GM12878 (cell line): ENCODE measurements around the gene AGPAT2. TPM values are rescaled to one million over a fixed set of nuclear protein-coding genes. Genes with fewer than 3 reads are reported as not detected.

Experiments
- ATAC-seq: fragments of 200-7000 bp; cut with Tn5 transposase; 3 replicates; pipeline ENCODE4 v1.9.1; 2020; ENCODE audit warnings: mild to moderate bottlenecking, moderate library complexity
- BruUV-seq: library from RNA; stranded (reverse); fragments of 400-500 nt; replicated peaks from 2 replicates; lab custom pipeline; 2021; lab: Mats Ljungman, UMichigan
- CTCF ChIA-PET: fragments of 300-600 bp; sonication (Branson Sonifier 250); formaldehyde crosslinking; extraction: SDS; loops from one replicate; lab custom pipeline; 2021; ENCODE audit warnings: inconsistent platforms; lab: Yijun Ruan, JAX
- POLR2A ChIA-PET: fragments of 350-600 bp; formaldehyde crosslinking; extraction: SDS; loops from one replicate; lab custom pipeline; 2021; ENCODE audit warnings: inconsistent platforms; lab: Charles Lee
- RAD21 ChIA-PET: fragments of 300-600 bp; sonication (Branson Sonifier 250); formaldehyde crosslinking; loops from one replicate; lab custom pipeline; 2023; ENCODE audit warnings: antibody characterized with exemption; ENCODE audit not compliant: unreplicated experiment; lab: Charles Lee
- SMC1A ChIA-PET: fragments of 300-600 bp; sonication (Branson Sonifier 250); formaldehyde crosslinking; loops from one replicate; lab custom pipeline; 2023; ENCODE audit not compliant: unreplicated experiment, uncharacterized antibody; lab: Charles Lee
- DNase-seq: peaks from one replicate; pipeline ENCODE4 v3.0.0-alpha.2; 2011; ENCODE audit warnings: low read depth, low spot score
- FAIRE-seq: peaks from 3 replicates; lab custom pipeline; 2011; peaks lifted over from hg19 to GRCh38; lab: Jason Lieb, UNC
- H2AFZ ChIP-seq: 2 replicates; pipeline ENCODE4 v1.6.0; 2011; ENCODE audit warnings: low read depth, low read length, control low read depth; ENCODE audit not compliant: control insufficient read depth
- H3K27ac ChIP-seq: 2 replicates; pipeline ENCODE4 v1.5.1; 2011; ENCODE audit warnings: control low read depth; ENCODE audit not compliant: control insufficient read depth, insufficient read depth
- H3K27me3 ChIP-seq, 2 experiments: replicated peaks in 1 of 2; 2 replicates each; pipeline versions ENCODE4 v1.6.0 to v1.6.1; 2011; ENCODE audit warnings: low read length in 1 of 2; ENCODE audit not compliant: control insufficient read depth in 2 of 2, insufficient read depth in 2 of 2
- H3K36me3 ChIP-seq, 2 experiments: 2 replicates each; pipeline ENCODE4 v1.5.1; 2011; ENCODE audit warnings: low read length in 1 of 2; ENCODE audit not compliant: control insufficient read depth in 2 of 2, insufficient read depth in 2 of 2
- H3K4me1 ChIP-seq: 2 replicates; pipeline ENCODE4 v1.6.1; 2011; ENCODE audit warnings: mild to moderate bottlenecking, low read length, moderate library complexity, mixed read lengths; ENCODE audit not compliant: control insufficient read depth, insufficient read depth
- H3K4me2 ChIP-seq: 2 replicates; pipeline ENCODE4 v1.6.0; 2011; ENCODE audit warnings: control low read depth; ENCODE audit not compliant: control insufficient read depth, insufficient read depth
- H3K4me3 ChIP-seq: fragments of 200-600 bp; sonication (generic); 2 replicates; pipeline ENCODE4 v1.5.1; 2016
- H3K79me2 ChIP-seq: 2 replicates; pipeline ENCODE4 v1.6.0; 2011; ENCODE audit warnings: low read length; ENCODE audit not compliant: control insufficient read depth, insufficient read depth
- H3K9ac ChIP-seq: 2 replicates; pipeline ENCODE4 v1.8.0; 2011; ENCODE audit warnings: low read length, control low read depth, mixed read lengths; ENCODE audit not compliant: control insufficient read depth, insufficient read depth
- H3K9me3 ChIP-seq: replicated peaks from 3 replicates; pipeline ENCODE4 v1.5.1; 2011; ENCODE audit warnings: mild to moderate bottlenecking, low read length; ENCODE audit not compliant: control insufficient read depth, insufficient read depth
- H4K20me1 ChIP-seq: 2 replicates; pipeline ENCODE4 v1.6.0; 2011; ENCODE audit not compliant: control insufficient read depth, insufficient read depth
- CTCF ChIP-seq, 3 experiments: IDR thresholded peaks in 2 of 3; conservative IDR thresholded peaks in 1 of 3; 2 replicates each; pipeline ENCODE4 v1.5.1; 2011; ENCODE audit warnings: low read depth in 3 of 3, low read length in 3 of 3, mild to moderate bottlenecking in 3 of 3, control low read depth in 2 of 3, moderate library complexity in 2 of 3, inconsistent platforms in 1 of 3, mixed read lengths in 1 of 3; ENCODE audit not compliant: control insufficient read depth in 2 of 3, insufficient read depth in 1 of 3; ENCODE audit errors: extremely low read depth in 1 of 3
- EP300 ChIP-seq, 2 experiments: fragments of 150-350 bp in 1 of 2; IDR thresholded peaks; 2 replicates each; pipeline ENCODE4 v1.6.1; 2011 to 2012; ENCODE audit warnings: low read depth in 2 of 2, low read length in 2 of 2, borderline replicate concordance in 1 of 2, improper control_type of control experiment in 1 of 2, inconsistent platforms in 1 of 2; ENCODE audit not compliant: control insufficient read depth in 1 of 2
- HDGF ChIP-seq: fragments of 450-650 bp; IDR thresholded peaks from 2 replicates; pipeline ENCODE4 v1.6.1; 2016; ENCODE audit warnings: antibody characterized with exemption
- LARP7 ChIP-seq: fragments of 450-650 bp; IDR thresholded peaks from 2 replicates; pipeline ENCODE4 v1.6.1; 2017; ENCODE audit warnings: mild to moderate bottlenecking
- NFYA ChIP-seq: IDR thresholded peaks from 2 replicates; pipeline ENCODE4 v1.6.1; 2011; ENCODE audit warnings: low read depth, mild to moderate bottlenecking, low read length, improper control_type of control experiment, borderline replicate concordance
- NFYB ChIP-seq: IDR thresholded peaks from 2 replicates; pipeline ENCODE4 v1.6.1; 2011; ENCODE audit warnings: low read depth, mild to moderate bottlenecking, low read length, improper control_type of control experiment, moderate library complexity; ENCODE audit not compliant: insufficient read depth
- PAX5 ChIP-seq: IDR thresholded peaks from 2 replicates; pipeline ENCODE4 v1.6.1; 2011; ENCODE audit warnings: low read depth, low read length, borderline replicate concordance
- RAD21 ChIP-seq: IDR thresholded peaks from 2 replicates; pipeline ENCODE4 v1.6.1; 2011; ENCODE audit warnings: mild to moderate bottlenecking, low read depth, low read length, moderate library complexity; ENCODE audit not compliant: insufficient read depth
- RCOR1 ChIP-seq: conservative IDR thresholded peaks from 2 replicates; pipeline ENCODE4 v1.6.1; 2012; ENCODE audit warnings: low read depth, low read length, improper control_type of control experiment
- REST ChIP-seq: IDR thresholded peaks from 2 replicates; pipeline ENCODE4 v1.6.1; 2012; ENCODE audit warnings: mild to moderate bottlenecking, low read depth, low read length
- SMC3 ChIP-seq: IDR thresholded peaks from 2 replicates; pipeline ENCODE4 v1.6.1; 2011; ENCODE audit warnings: low read length, improper control_type of control experiment, borderline replicate concordance
- SREBF2 ChIP-seq: IDR thresholded peaks from 2 replicates; pipeline ENCODE4 v1.6.1; 2012; ENCODE audit warnings: mild to moderate bottlenecking, low read length
- WGBS: methylation state at CpG from one replicate; pipeline ENCODE4 v1.1.6; 2016; ENCODE audit warnings: low lambda C conversion rate; ENCODE audit not compliant: insufficient replicate concordance, insufficient coverage; ENCODE audit errors: missing lambda C conversion rate; 5-methylcytosine and 5-hydroxymethylcytosine counted together
- in situ Hi-C: fragments of 300-500 bp; cut with MboI; formaldehyde crosslinking; loops from 9 replicates; pipeline ENCODE4 v1.14.3; 2018; ENCODE audit warnings: mixed read lengths
- intact Hi-C: fragments of 100-400 bp; cut with micrococcal nuclease; formaldehyde crosslinking; loops from one replicate; pipeline ENCODE4 v1.14.2; 2022; ENCODE audit not compliant: unreplicated experiment
- polyA plus RNA-seq, 11 experiments: library from polyadenylated mRNA; depleted of rRNA in 4 of 11; unstranded in 6 of 11; stranded (reverse) in 5 of 11; fragments of >200 nt; fragmentation: Nextera tagmentation in 4 of 11; fragmentation: Illumina TruSeq in 1 of 11; extraction: Ambion mirVana in 4 of 11; extraction: Trizol in 1 of 11; gene quantifications; 1 replicate in 1 of 11; 2 replicates in 10 of 11; pipeline versions ENCODE4 v1.2.1 to v1.2.3, GENCODE V29; 2011 to 2016; ENCODE audit warnings: inconsistent platforms in 2 of 11, missing spikeins in 2 of 11, low read depth in 1 of 11
- total RNA-seq, 4 experiments: library from RNA; depleted of rRNA in 3 of 4; stranded (reverse); fragments of >200 nt in 3 of 4; fragmentation: Illumina TruSeq in 1 of 4; extraction: Trizol in 1 of 4; gene quantifications; 2 replicates each; pipeline versions ENCODE4 v1.2.1 to v1.2.3, GENCODE V29; 2013 to 2021

The AGPAT2 gene
- total and polyA plus RNA-seq, 10 of the 15 experiments (the other 5 are each of a cell fraction or from before 2014, with no cell fraction given) = 0.10 to 28.5 (median 18.2) TPM

GRCh38 chr9:136694872-136695247, 7.6 kb upstream of the AGPAT2 start (continued):
- TF ChIP-seq REST (no peak), LARP7 (no peak), SREBF2 (no peak), RCOR1 (no peak)

GRCh38 chr9:136694163-136694871, 7.1 kb upstream of the AGPAT2 start:
- Histone ChIP-seq H3K4me1 (peaks cover 4% of the 10 kb centered on the region), H3K79me2 (no peaks in the 10 kb centered on the region), H3K36me3 (no peaks in the 10 kb centered on the region), H3K27me3 (no peaks in the 10 kb centered on the region), H3K9me3 (no peaks in the 10 kb centered on the region), H3K4me3 (no peak overlapping the region), H4K20me1 (no peaks in the 10 kb centered on the region), H3K9ac (no peak overlapping the region), H2AFZ (no peak overlapping the region), H3K27ac (no peak overlapping the region), H3K4me2 (no peak overlapping the region)
- intact Hi-C loops (no loop called here), in situ Hi-C loops (no loop called here)
- TF ChIP-seq EP300 (IDR thresholded peaks at IDR 0.05; ENCODE audit: borderline replicate concordance in 1 of 2, control insufficient read depth in 1 of 2, low read depth in 2 of 2, low read length in 2 of 2) = no peak
- TF ChIP-seq SMC3 = peak; percentile 39; the same call in 1 of the 2 replicates
- TF ChIP-seq PAX5 = no peak
- TF ChIP-seq CTCF (IDR thresholded peaks at IDR 0.05 in 2 of 3, conservative IDR thresholded peaks at IDR 0.05 in 1 of 3; ENCODE audit: control insufficient read depth in 2 of 3, extremely low read depth in 1 of 3, insufficient read depth in 1 of 3, low read depth in 3 of 3, low read length in 3 of 3) = peak; percentile 56 to 66 (median 58); a peak in 5 of 6 replicates
- no peak for TF ChIP-seq HDGF
- TF ChIP-seq NFYB = no peak
- TF ChIP-seq RAD21 = peak; percentile 69
- TF ChIP-seq NFYA = no peak
- 39% methylated on average over 27 of the region's 32 CpGs for WGBS
- ATAC-seq (peak; percentile 81), DNase-seq (no peak), FAIRE-seq (no peak)
- ChIA-PET SMC1A (no interaction called here), POLR2A (interaction anchor here (0.9 kb wide), 1 partner anchor 34 kb away, joined by 3 read pairs; no protein-coding TSS in a partner anchor), CTCF (interaction anchor here (1.0 to 1.9 kb wide), 3 partner anchors 23 to 207 kb away, joined by 3 to 4 read pairs (median 4); no protein-coding TSS in a partner anchor), RAD21 (no interaction called here)
- BruUV-seq = no TSS peak
